ENCODE data around the gene GP9.

- TF ChIP-seq CTCF (IDR thresholded peaks at IDR 0.05 in 8 of 11, conservative IDR thresholded peaks at IDR 0.05 in 3 of 11) (no peak), POLR2A (IDR thresholded peaks at IDR 0.05) (no peak), POLR2AphosphoS5 (IDR thresholded peaks at IDR 0.05) (no peak)
Observed at GRCh38 chr3:129013491-129013891, 47.1 kb upstream of the GP9 start.

Measured in spleen (tissue), 7 donors.